ENCODE measurements around the gene UVRAG.

DNA sequence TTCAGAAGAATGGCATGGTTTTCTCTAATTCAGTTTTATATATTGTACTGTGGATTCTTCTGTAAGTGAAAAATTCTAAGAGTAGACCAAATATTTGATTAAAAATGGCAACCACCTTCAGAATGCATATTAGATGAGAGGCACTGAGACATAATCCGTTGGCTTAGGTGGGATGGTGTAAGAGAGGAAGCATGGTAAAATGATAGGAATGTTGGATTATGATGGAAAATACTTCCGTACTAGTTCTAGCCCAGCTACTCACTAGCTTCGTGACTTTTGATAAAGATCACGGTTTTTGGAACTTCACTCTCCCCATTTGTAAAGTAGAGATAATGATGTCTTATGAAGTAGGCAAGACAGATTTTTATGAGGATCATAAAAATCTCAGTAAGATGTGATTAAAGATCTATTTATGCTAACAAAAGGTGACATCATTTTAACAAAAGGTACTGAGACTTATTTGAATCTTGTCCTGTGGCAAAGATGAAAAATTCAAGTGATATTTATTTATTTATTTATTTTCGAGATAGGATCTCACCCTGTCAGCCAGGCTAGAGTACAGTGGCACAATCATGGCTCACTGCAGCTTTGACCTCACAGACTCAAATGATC, 37.5 kb downstream of the UVRAG start:
- TF ChIP-seq CTCF (IDR thresholded peaks at IDR 0.05), result no peak
- no peak for TF ChIP-seq POLR2A (IDR thresholded peaks at IDR 0.05)

All from lower leg skin (tissue), 3 donors.